MM.1S (cell line): ENCODE results near the gene MUC5B.
"Not testable (repeated sequence)": the region's sequence is repeated elsewhere in the genome, so short reads cannot be mapped to it uniquely, and the experiment has no call there.

ENCODE experiments used
- DNase-seq: peaks from one replicate; pipeline ENCODE4 v3.0.0-alpha.2; 2015
- H2AFZ ChIP-seq: fragments of 300-600 bp; sonication (generic); 2 replicates; pipeline ENCODE4 v1.6.0; 2016; ENCODE audit warnings: antibody characterized with exemption, low read length
- H3F3A ChIP-seq: fragments of 300-600 bp; sonication (generic); 2 replicates; pipeline ENCODE4 v1.6.1; 2016; ENCODE audit warnings: mild to moderate bottlenecking, antibody characterized with exemption, low read length, moderate library complexity, mixed read lengths; ENCODE audit not compliant: insufficient read depth
- H3K27ac ChIP-seq: fragments of 300-600 bp; sonication (generic); 2 replicates; pipeline ENCODE4 v1.5.1; 2016; ENCODE audit warnings: mild to moderate bottlenecking, low read length
- H3K27me3 ChIP-seq: fragments of 300-600 bp; sonication (generic); replicated peaks from 2 replicates; pipeline ENCODE4 v1.6.0; 2016; ENCODE audit warnings: low read length; ENCODE audit not compliant: insufficient read depth
- H3K36me3 ChIP-seq: fragments of 300-600 bp; sonication (generic); replicated peaks from 2 replicates; pipeline ENCODE4 v1.6.1; 2016; ENCODE audit warnings: mild to moderate bottlenecking, low read length, mixed read lengths; ENCODE audit not compliant: insufficient read depth
- H3K4me1 ChIP-seq: fragments of 300-600 bp; sonication (generic); 2 replicates; pipeline ENCODE4 v1.6.1; 2016; ENCODE audit warnings: low read length, mixed read lengths
- H3K4me2 ChIP-seq: fragments of 300-600 bp; sonication (generic); 2 replicates; pipeline ENCODE4 v1.6.0; 2016; ENCODE audit warnings: low read depth, low read length
- H3K4me3 ChIP-seq: fragments of 300-600 bp; sonication (generic); 2 replicates; pipeline ENCODE4 v1.5.1; 2016; ENCODE audit warnings: low read length, mixed read lengths
- H3K79me2 ChIP-seq: fragments of 300-600 bp; sonication (generic); 2 replicates; pipeline ENCODE4 v1.6.1; 2016; ENCODE audit warnings: mixed run types, low read length, mixed read lengths
- H3K9ac ChIP-seq: fragments of 300-600 bp; sonication (generic); 2 replicates; pipeline ENCODE4 v1.6.1; 2016; ENCODE audit warnings: low read length, mixed read lengths
- H3K9me2 ChIP-seq: fragments of 300-600 bp; sonication (generic); replicated peaks from 2 replicates; pipeline ENCODE4 v1.6.1; 2016; ENCODE audit warnings: mild to moderate bottlenecking, low read length, mixed read lengths; ENCODE audit not compliant: insufficient read depth
- H3K9me3 ChIP-seq: fragments of 300-600 bp; sonication (generic); replicated peaks from 2 replicates; pipeline ENCODE4 v1.6.1; 2016; ENCODE audit warnings: mild to moderate bottlenecking, low read length, mixed read lengths; ENCODE audit not compliant: insufficient read depth
- H4K20me1 ChIP-seq: fragments of 300-600 bp; sonication (generic); 2 replicates; pipeline ENCODE4 v1.6.1; 2016; ENCODE audit warnings: mild to moderate bottlenecking, low read length, moderate library complexity, mixed read lengths; ENCODE audit not compliant: insufficient read depth
- EZH2 ChIP-seq: fragments of 300-600 bp; sonication (generic); optimal IDR thresholded peaks from 2 replicates; pipeline ENCODE3; 2017; ENCODE audit warnings: low read depth, mild to moderate bottlenecking, antibody characterized with exemption, low read length, mixed read lengths
- EZH2phosphoT487 ChIP-seq: fragments of 300-600 bp; sonication (generic); IDR thresholded peaks from 2 replicates; pipeline ENCODE4 v1.6.1; 2018; ENCODE audit warnings: antibody characterized with exemption, low read length
- TF ChIP-seq, protein P1 (sequence below): fragments of 300-600 bp; sonication (generic); IDR thresholded peaks from 2 replicates; pipeline ENCODE4 v1.5.1; 2016; ENCODE audit warnings: antibody characterized with exemption, low read length, mixed read lengths

The MUC5B gene

DNA sequence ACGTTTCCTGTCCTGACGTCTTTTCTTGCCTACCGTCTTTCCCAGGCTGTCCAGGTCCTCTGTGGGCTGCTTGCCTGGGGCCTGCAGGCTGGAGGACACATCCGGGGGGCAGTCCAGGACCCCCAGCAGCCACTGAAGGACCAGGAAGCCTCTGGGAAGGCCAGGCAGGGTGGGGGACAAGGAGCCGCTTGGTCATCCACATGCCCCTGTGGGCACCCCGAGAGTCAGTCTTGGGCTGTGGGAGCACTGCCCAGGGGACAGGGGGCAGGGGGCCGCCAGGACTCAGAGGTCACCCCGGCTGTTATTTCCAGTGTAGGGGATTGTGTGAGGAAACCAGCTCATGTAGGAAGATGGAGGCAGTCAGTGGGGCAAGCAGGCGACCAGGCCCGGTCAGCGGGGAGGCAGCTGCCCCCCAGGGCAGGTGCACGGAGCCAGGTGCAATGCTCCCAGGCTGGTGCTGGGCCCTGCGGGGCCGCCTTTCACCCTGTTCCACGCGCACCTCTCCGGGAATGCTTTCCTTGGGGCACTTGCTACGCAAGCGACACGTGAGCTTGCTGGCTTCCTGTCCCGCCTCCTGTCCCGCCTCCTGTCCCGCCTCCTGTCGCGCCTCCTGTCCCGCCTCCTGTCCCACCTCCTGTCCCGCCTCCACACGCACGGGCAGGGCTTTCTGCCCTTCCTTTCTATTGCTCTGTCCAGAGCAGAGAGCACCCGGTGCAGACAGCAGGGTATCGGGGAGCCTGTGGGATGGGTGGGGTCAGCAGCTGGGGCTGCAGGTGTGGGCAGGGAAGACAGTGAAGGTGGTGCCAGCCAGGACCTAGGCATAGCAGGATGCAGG is 39.5 kb downstream of the MUC5B start:
- Histone ChIP-seq H3K79me2 (no peaks in the 10 kb centered on the region), H3K9me3 (no peaks in the 10 kb centered on the region), H3K27ac (peak overlapping the region; percentile 26; the same call in 1 of the 2 replicates), H3K4me2 (peak overlapping the region; percentile 92), H2AFZ (peak overlapping the region; percentile 83), H3K4me1 (peaks cover 7% of the 10 kb centered on the region; the same call in 1 of the 2 replicates), H3K36me3 (no peaks in the 10 kb centered on the region), H4K20me1 (no peaks in the 10 kb centered on the region), H3K4me3 (peak overlapping the region; percentile 66), H3F3A (no peaks in the 10 kb centered on the region), H3K27me3 (0 out of 2 replicates have a peak, but pooled peaks cover 7% of the 10 kb centered on the region), H3K9me2 (no peaks in the 10 kb centered on the region), H3K9ac (peak overlapping the region; percentile 64)
- no peak for TF ChIP-seq EZH2phosphoT487
- TF ChIP-seq, protein P1, sequence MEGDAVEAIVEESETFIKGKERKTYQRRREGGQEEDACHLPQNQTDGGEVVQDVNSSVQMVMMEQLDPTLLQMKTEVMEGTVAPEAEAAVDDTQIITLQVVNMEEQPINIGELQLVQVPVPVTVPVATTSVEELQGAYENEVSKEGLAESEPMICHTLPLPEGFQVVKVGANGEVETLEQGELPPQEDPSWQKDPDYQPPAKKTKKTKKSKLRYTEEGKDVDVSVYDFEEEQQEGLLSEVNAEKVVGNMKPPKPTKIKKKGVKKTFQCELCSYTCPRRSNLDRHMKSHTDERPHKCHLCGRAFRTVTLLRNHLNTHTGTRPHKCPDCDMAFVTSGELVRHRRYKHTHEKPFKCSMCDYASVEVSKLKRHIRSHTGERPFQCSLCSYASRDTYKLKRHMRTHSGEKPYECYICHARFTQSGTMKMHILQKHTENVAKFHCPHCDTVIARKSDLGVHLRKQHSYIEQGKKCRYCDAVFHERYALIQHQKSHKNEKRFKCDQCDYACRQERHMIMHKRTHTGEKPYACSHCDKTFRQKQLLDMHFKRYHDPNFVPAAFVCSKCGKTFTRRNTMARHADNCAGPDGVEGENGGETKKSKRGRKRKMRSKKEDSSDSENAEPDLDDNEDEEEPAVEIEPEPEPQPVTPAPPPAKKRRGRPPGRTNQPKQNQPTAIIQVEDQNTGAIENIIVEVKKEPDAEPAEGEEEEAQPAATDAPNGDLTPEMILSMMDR, result no peak
- no peak for TF ChIP-seq EZH2
- peak; percentile 86 for DNase-seq

DNA sequence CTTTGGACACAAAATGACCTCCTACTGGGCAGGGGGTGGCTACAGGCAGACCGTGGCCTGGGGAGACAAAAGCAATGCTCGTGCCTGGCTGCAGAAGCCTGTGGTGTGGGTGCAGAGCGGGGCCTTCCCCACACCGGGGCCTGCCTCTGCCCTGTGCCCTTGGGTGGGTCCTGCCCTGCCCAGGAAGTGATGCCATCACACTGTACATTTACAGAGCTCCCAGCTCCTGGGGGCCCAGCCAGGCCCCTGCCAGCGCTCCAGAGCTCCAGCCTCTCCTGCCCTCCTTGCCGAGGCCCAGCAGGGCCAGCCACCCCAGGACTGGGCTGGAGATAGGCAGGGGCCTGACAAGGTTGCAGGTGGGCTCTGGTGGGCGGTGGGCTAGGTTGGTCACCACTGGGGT is 40.1 kb downstream of the MUC5B start:
- no peak for DNase-seq
- no peaks in the 10 kb centered on the region for H3K36me3 ChIP-seq
- H3K9me3 ChIP-seq, result no peaks in the 10 kb centered on the region
- H3K4me1 ChIP-seq, result peaks cover 7% of the 10 kb centered on the region; the same call in 1 of the 2 replicates
- no peaks in the 10 kb centered on the region for H3K79me2 ChIP-seq
- 0 out of 2 replicates have a peak, but pooled peaks cover under 1% of the 10 kb centered on the region for H3K27me3 ChIP-seq
- H3K4me2 ChIP-seq, result peak overlapping the region; percentile 92
- H2AFZ ChIP-seq, result peak overlapping the region; percentile 61
- peak overlapping the region; percentile 33; the same call in 1 of the 2 replicates for H3K9ac ChIP-seq
- no peaks in the 10 kb centered on the region for H3K9me2 ChIP-seq
- H4K20me1 ChIP-seq, result no peaks in the 10 kb centered on the region
- no peak for TF ChIP-seq EZH2phosphoT487
- TF ChIP-seq, protein P1, result no peak
- no peak for TF ChIP-seq EZH2
- H3K27ac ChIP-seq, result peak overlapping the region; percentile 26; the same call in 1 of the 2 replicates
- H3K4me3 ChIP-seq, result peak overlapping the region; percentile 66
- H3F3A ChIP-seq, result no peaks in the 10 kb centered on the region

DNA sequence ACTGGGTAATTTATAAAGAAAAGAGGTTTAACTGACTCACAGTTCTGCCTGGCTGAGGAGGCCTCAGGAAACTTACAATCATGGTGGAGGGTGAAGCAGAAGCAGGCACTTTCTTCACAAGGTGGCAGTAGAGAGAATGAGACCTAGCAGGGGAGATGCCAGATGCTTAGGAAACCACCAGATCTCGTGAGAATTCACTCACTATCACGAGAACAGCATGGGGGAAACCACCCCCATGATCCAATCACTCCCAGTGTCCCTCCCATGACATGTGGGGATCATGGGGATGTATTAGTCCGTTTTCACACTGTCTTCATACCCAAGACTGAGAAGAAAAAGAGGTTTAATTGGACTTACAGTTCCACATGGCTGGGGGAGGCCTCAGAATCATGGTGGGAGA is 41.6 kb downstream of the MUC5B start:
- not testable (repeated sequence) for H3K9me3 ChIP-seq, H3K4me3 ChIP-seq, H3F3A ChIP-seq, H3K36me3 ChIP-seq, H3K9ac ChIP-seq, H3K79me2 ChIP-seq, H3K27ac ChIP-seq, H4K20me1 ChIP-seq, H3K27me3 ChIP-seq, H3K4me2 ChIP-seq, H3K9me2 ChIP-seq, H3K4me1 ChIP-seq, H2AFZ ChIP-seq
- TF ChIP-seq, protein P1, result peak; percentile 36
- peak; percentile 66 for DNase-seq

DNA sequence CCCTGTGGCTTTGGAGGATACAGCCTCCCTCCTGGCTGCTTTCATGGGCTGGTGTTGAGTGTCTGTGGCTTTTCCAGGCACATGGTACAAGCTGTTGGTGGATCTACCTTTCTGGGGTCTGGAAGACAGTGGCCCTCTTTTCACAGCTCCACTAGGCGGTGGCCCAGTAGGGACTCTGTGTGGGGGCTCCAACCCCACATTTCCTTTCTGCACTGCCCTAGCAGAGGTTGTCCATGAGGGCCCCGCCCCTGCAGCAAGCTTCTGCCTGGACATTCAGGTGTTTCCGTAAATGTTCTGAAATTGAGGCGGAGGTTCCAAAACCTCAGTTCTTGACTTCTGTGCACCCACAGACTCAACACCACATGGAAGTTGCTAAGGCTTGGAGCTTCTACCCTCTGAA is 42.6 kb downstream of the MUC5B start:
- H3K4me3 ChIP-seq, H3F3A ChIP-seq, H3K9ac ChIP-seq, H3K27ac ChIP-seq, H3K27me3 ChIP-seq, H3K9me3 ChIP-seq, DNase-seq, H4K20me1 ChIP-seq, H3K4me2 ChIP-seq, H3K4me1 ChIP-seq, H2AFZ ChIP-seq, H3K9me2 ChIP-seq, H3K79me2 ChIP-seq, H3K36me3 ChIP-seq: not testable (repeated sequence)

DNA sequence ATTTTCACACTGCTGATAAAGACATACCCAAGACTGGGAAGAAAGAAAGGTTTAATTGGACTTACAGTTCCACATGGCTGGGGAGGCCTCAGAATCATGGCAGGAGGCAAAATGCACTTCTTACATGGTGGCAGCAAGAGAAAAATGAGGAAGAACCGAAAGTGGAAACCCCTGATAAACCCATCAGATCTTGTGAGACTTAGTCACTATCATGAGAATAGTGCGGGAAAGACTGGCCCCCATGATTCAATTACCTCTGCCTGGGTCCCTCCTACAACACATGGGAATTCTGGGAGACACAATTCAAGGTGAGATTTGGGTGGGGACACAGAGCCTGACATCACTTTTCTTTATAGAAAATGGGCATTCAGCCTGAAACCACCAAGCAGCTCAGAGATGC is 44.1 kb downstream of the MUC5B start:
- not testable (repeated sequence) for H3K27ac ChIP-seq, H3K4me3 ChIP-seq, H3K4me1 ChIP-seq, H3K27me3 ChIP-seq, H3F3A ChIP-seq, H4K20me1 ChIP-seq, H3K9me3 ChIP-seq, H3K4me2 ChIP-seq, H3K36me3 ChIP-seq, H3K9me2 ChIP-seq, H3K9ac ChIP-seq, DNase-seq, H3K79me2 ChIP-seq, H2AFZ ChIP-seq
